ENCODE results near the gene PRKD1. TPM values are rescaled to one million over a fixed set of nuclear protein-coding genes. Genes with fewer than 3 reads are reported as not detected.

PRKD1 gene
- total and polyA plus RNA-seq, 11 donors = 0.99 to 8.8 (median 3.6) TPM

GRCh38 chr14:29895591-29896083 is 32.0 kb downstream of the PRKD1 start:
- Histone ChIP-seq H3K4me3 (no peak overlapping the region), H3K27me3 (no peaks in the 10 kb centered on the region), H3K9me3 (no peaks in the 10 kb centered on the region), H3K4me1 (peaks cover 0 to 5% (median 0%) of the 10 kb centered on the region in 12 donors), H3K36me3 (no peaks in the 10 kb centered on the region), H3K27ac (no peak overlapping the region)
- 50 to 66% (median 62%) methylated on average over 7 of the region's 7 CpGs for WGBS, 4 donors
- intact Hi-C loops (cut with DNase I) = no loop called here
- ATAC-seq (peak in 3 of 4 donors; percentile 56 to 75 (median 73)), DNase-seq (peak in 1 of 5 donors; percentile 29)
- TF ChIP-seq POLR2A (IDR thresholded peaks at IDR 0.05) (no peak), CTCF (IDR thresholded peaks at IDR 0.05) (no peak)

- no peak overlapping the region for H3K27ac ChIP-seq
- 90 to 93% (median 91%) methylated on average over 3 of the region's 3 CpGs for WGBS, 4 donors
- TF ChIP-seq POLR2A (IDR thresholded peaks at IDR 0.05) (no peak), CTCF (IDR thresholded peaks at IDR 0.05) (no peak)
- H3K27me3 ChIP-seq = no peaks in the 10 kb centered on the region
- intact Hi-C loops (cut with DNase I) = no loop called here
- H3K36me3 ChIP-seq = no peaks in the 10 kb centered on the region
- H3K9me3 ChIP-seq = no peaks in the 10 kb centered on the region
- ATAC-seq (no peak), DNase-seq (no peak)
- peaks cover 0 to 5% (median 0%) of the 10 kb centered on the region in 12 donors for H3K4me1 ChIP-seq
- no peak overlapping the region for H3K4me3 ChIP-seq
Observed at GRCh38 chr14:29893989-29894388, 33.7 kb downstream of the PRKD1 start.

GRCh38 chr14:29892327-29892726 is 35.3 kb downstream of the PRKD1 start:
- no peak overlapping the region for H3K4me3 ChIP-seq
- no peaks in the 10 kb centered on the region for H3K27me3 ChIP-seq
- ATAC-seq (no peak), DNase-seq (no peak)
- no peaks in the 10 kb centered on the region for H3K9me3 ChIP-seq
- H3K27ac ChIP-seq = no peak overlapping the region
- TF ChIP-seq CTCF (IDR thresholded peaks at IDR 0.05) = no peak
- no peak for TF ChIP-seq POLR2A (IDR thresholded peaks at IDR 0.05)
- no peaks in the 10 kb centered on the region for H3K36me3 ChIP-seq
- intact Hi-C loops (cut with DNase I) = no loop called here
- peaks cover 0 to 5% (median 0%) of the 10 kb centered on the region in 12 donors for H3K4me1 ChIP-seq

GRCh38 chr14:29885988-29886387 is 41.7 kb downstream of the PRKD1 start:
- ATAC-seq (no peak), DNase-seq (no peak)
- TF ChIP-seq POLR2A (IDR thresholded peaks at IDR 0.05) (no peak), CTCF (IDR thresholded peaks at IDR 0.05) (no peak)
- 91 to 92% (median 91%) methylated on average over 5 of the region's 5 CpGs for WGBS, 4 donors
- H3K9me3 ChIP-seq = no peaks in the 10 kb centered on the region
- no peak overlapping the region for H3K4me3 ChIP-seq
- intact Hi-C loops (cut with DNase I) = no loop called here
- no peaks in the 10 kb centered on the region for H3K27me3 ChIP-seq
- H3K36me3 ChIP-seq = no peaks in the 10 kb centered on the region
- H3K4me1 ChIP-seq = no peaks in the 10 kb centered on the region
- H3K27ac ChIP-seq = no peak overlapping the region
